Calu3 (cell line): ENCODE results near the gene GRB10. TPM values are rescaled to one million over a fixed set of nuclear protein-coding genes. Genes with fewer than 3 reads are reported as not detected.

Experiments
- BruUV-seq: library from RNA; stranded (reverse); fragments of 400-500 nt; replicated peaks from 2 replicates; lab custom pipeline; 2021; lab: Mats Ljungman, UMichigan
- CTCF ChIA-PET: fragments of 300-600 bp; sonication (Branson Sonifier 250); formaldehyde crosslinking; loops from one replicate; lab custom pipeline; 2022; ENCODE audit warnings: antibody characterized with exemption; lab: Charles Lee
- DNase-seq: peaks from one replicate; pipeline ENCODE4 v3.0.0; 2022
- H3K27ac Mint-ChIP-seq: one replicate; pipeline ENCODE4 v1.8.0; 2022; ENCODE audit warnings: mixed read lengths; ENCODE audit not compliant: unreplicated experiment
- H3K27me3 Mint-ChIP-seq: one replicate; pipeline ENCODE4 v1.8.0; 2022; ENCODE audit warnings: mixed read lengths; ENCODE audit not compliant: unreplicated experiment
- H3K36me3 Mint-ChIP-seq: one replicate; pipeline ENCODE4 v1.8.0; 2022; ENCODE audit warnings: mild to moderate bottlenecking, moderate library complexity, mixed read lengths; ENCODE audit not compliant: insufficient read depth, unreplicated experiment
- H3K4me1 Mint-ChIP-seq: one replicate; pipeline ENCODE4 v1.8.0; 2022; ENCODE audit warnings: mild to moderate bottlenecking, low read depth, mixed read lengths; ENCODE audit not compliant: unreplicated experiment
- H3K4me3 Mint-ChIP-seq: one replicate; pipeline ENCODE4 v1.8.0; 2022; ENCODE audit warnings: mild to moderate bottlenecking, low read depth, moderate library complexity, mixed read lengths; ENCODE audit not compliant: unreplicated experiment
- H3K9me3 Mint-ChIP-seq: one replicate; pipeline ENCODE4 v1.8.0; 2022; ENCODE audit warnings: low read depth, mixed read lengths; ENCODE audit not compliant: unreplicated experiment
- CTCF ChIP-seq: fragments of 200-600 bp; IDR thresholded peaks from one replicate; pipeline ENCODE4 v1.8.0; 2022; ENCODE audit warnings: antibody characterized with exemption; ENCODE audit not compliant: unreplicated experiment
- intact Hi-C: fragments of 100-400 bp; cut with micrococcal nuclease; formaldehyde crosslinking; loops from one replicate; pipeline ENCODE4 v1.10.0; 2022; ENCODE audit not compliant: unreplicated experiment
- total RNA-seq: library from RNA; stranded (reverse); gene quantifications from 2 replicates; pipeline ENCODE4 v1.2.3, GENCODE V29; 2022

Gene GRB10
- total RNA-seq, 1 experiment from 2014 or later = 90.6 TPM

GRCh38 chr7:50815138-50815537 lies 32.4 kb upstream of the GRB10 start:
- Mint-ChIP-seq H3K4me3 (no peak overlapping the region), H3K27me3 (no peaks in the 10 kb centered on the region), H3K9me3 (peaks cover 3% of the 10 kb centered on the region), H3K4me1 (peaks cover 17% of the 10 kb centered on the region), H3K36me3 (no peaks in the 10 kb centered on the region), H3K27ac (no peak overlapping the region)
- DNase-seq = no peak
- intact Hi-C loops = no loop called here
- CTCF ChIA-PET = no interaction called here
- no peak for TF ChIP-seq CTCF
- no TSS peak for BruUV-seq

GRCh38 chr7:50814166-50814565 lies 31.5 kb upstream of the GRB10 start:
- no TSS peak for BruUV-seq
- intact Hi-C loops = no loop called here
- Mint-ChIP-seq H3K36me3 (no peaks in the 10 kb centered on the region), H3K27ac (no peak overlapping the region), H3K4me1 (peaks cover 17% of the 10 kb centered on the region), H3K27me3 (no peaks in the 10 kb centered on the region), H3K4me3 (no peak overlapping the region), H3K9me3 (peaks cover 3% of the 10 kb centered on the region)
- CTCF ChIA-PET = interaction anchor here (3.2 kb wide), 1 partner anchor 7 kb away, joined by 13 read pairs; no protein-coding TSS in a partner anchor
- no peak for TF ChIP-seq CTCF
- DNase-seq = no peak

GRCh38 chr7:50812841-50813475 lies 30.3 kb upstream of the GRB10 start:
- no peaks in the 10 kb centered on the region for H3K36me3 Mint-ChIP-seq
- no peak for TF ChIP-seq CTCF
- intact Hi-C loops = no loop called here
- BruUV-seq = no TSS peak
- no peak overlapping the region for H3K4me3 Mint-ChIP-seq
- H3K9me3 Mint-ChIP-seq = peaks cover 3% of the 10 kb centered on the region
- peak; percentile 93 for DNase-seq
- peak overlapping the region; percentile 33 for H3K27ac Mint-ChIP-seq
- CTCF ChIA-PET = interaction anchor here (1.3 to 3.2 kb wide), 3 partner anchors 9 to 328 kb away, joined by 5 to 13 read pairs (median 8); no protein-coding TSS in a partner anchor
- H3K27me3 Mint-ChIP-seq = no peaks in the 10 kb centered on the region
- H3K4me1 Mint-ChIP-seq = peaks cover 17% of the 10 kb centered on the region

GRCh38 chr7:50812094-50812493 lies 29.4 kb upstream of the GRB10 start:
- no peaks in the 10 kb centered on the region for H3K36me3 Mint-ChIP-seq
- DNase-seq = no peak
- intact Hi-C loops = no loop called here
- no peaks in the 10 kb centered on the region for H3K27me3 Mint-ChIP-seq
- peaks cover 17% of the 10 kb centered on the region for H3K4me1 Mint-ChIP-seq
- CTCF ChIA-PET = interaction anchor here (0.9 to 3.2 kb wide), 5 partner anchors 9 to 329 kb away, joined by 3 to 13 read pairs (median 5); no protein-coding TSS in a partner anchor
- no peak overlapping the region for H3K4me3 Mint-ChIP-seq
- no TSS peak for BruUV-seq
- peak overlapping the region; percentile 33 for H3K27ac Mint-ChIP-seq
- H3K9me3 Mint-ChIP-seq = peaks cover 3% of the 10 kb centered on the region
- no peak for TF ChIP-seq CTCF
